Activated naive CD4-positive, alpha-beta T cell treated with Interleukin-2 at 50 U/mL for 16 hours (primary cell): ENCODE results near the gene PRKN.

Experiments used
- DNase-seq: peaks from one replicate; pipeline ENCODE4 v3.0.0-alpha.2; 2020

Gene PRKN

DNA sequence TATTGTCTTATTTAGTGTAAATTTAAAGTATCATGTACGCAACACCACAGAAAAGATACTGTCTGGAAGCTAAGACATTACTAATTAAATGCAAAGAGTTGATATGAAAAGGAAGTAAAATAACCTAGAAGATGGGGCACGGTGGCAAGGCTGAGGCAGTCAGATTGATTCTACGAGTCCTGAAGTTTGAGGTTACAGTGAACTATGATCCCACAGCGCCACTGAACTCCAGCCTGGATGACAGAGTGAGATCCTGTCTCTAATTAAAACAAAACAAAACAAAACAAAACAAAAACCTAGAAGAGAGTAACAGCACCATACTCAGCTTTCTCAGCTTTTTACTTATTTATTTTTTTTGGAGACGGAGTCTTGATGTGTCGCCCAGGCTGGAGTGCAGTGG, 199.0 kb downstream of the PRKN start:
- DNase-seq = no peak

DNA sequence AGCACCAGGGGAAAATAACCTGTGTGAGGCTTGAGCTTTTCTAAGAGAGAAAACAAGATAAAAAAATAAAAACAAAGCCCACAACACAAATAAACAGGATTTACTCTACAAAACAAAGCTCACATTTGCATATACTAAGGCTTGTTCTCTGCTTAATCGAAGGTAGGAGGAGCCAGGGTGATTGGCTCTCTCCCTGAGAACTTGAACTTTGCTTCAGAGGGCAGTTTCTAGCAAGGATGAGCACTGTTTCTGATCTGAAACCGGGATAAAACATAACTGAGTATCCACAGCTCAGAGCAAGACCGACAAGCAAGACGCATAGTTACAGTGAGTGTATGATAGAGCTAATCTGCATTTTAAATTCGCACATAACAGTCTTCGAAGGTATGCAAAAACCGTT, 200.6 kb downstream of the PRKN start:
- DNase-seq = no peak

DNA sequence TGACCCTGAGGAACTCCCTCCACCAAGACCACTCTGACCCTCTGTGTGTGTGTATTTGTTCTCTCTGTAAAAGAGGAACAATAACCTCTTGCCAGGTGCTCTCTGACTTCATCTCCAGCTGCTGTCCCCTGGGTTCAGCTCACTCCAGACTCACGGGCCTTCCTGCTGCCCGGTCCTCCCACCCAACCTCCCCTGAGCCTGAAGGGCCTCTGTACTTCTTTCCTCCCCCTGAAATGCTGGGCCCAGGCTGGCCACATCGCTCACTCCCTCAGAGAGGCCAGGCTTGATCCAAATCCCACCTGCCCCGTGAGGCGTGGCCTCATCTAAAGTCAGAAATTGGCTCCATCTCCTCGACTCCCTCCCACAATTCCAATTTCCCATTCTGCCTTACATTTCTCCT, 202.4 kb downstream of the PRKN start:
- no peak for DNase-seq

DNA sequence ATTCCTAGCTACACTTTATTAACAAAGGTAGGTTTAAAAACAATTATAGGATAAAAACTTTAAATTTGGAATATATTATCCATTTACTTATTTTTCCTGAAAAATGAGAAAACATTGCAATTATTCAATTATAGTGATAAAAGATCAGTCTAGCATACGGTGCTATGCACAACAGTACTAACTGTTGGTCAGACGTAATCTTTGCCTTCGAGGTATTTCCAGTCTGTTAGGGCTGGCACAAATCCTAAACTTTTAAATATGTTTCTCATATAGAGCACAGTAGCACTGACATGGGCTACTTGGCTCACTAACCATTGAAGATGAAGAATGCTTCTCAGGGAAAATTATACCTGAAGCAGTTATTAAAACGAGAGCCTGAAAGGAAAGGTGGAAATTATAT, 214.8 kb downstream of the PRKN start:
- no peak for DNase-seq

DNA sequence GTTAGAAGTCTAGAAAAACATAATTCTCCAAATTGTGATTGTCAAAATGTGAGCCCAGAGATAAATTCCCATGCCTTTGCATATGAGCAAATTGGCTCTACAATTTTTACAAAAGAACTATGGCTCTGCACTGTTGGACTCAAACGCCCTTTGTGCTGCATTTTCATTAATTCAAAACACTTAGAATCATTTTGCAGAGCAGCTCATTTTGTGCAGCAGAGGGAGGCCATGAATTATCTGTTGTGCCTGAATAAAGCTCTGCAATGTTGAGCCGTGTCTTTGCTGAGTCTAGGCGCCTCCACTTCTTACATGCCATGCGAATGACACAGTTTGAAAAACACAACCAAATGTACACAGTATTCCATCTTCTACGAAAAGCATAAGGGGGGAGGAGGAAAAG, 230.2 kb downstream of the PRKN start:
- no peak for DNase-seq

DNA sequence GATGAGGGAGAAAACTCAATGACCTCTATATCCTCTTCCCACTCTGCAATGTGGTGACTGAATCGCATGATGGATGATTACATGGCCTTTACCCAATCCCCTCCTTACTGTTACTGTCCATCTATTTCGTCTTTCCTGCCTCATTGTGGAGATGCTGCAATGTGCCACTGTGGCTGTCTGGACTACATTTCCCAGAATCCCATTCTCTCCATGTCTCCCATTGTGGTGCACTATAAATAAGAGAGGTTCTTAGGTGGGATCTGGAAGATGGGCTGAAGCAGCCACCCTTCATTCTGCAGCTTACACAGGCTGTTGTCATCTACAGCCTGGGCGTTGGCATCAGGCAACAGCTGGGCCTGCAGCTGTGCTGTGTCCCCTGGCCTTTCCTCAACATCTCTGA, 233.6 kb downstream of the PRKN start:
- DNase-seq = no peak

DNA sequence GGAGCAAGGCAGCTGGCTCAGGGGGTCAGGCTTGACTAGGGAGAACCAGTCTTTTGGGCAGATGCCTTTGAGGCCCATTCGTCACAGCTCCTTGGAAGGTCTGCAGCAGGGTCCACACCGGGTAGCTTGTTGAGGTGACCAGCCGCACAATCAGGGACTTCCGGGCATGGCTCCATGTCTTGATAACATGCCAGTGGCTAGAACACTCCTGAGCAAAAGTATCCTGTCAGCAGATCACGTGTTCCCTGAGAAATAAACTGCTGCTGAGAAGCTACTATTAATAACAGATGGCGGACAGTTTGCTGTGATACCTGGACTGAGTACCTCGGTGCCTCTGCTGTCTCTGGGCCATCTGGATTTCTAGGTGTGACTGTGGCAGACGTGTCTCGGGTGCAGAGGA, 235.9 kb downstream of the PRKN start:
- DNase-seq = no peak

DNA sequence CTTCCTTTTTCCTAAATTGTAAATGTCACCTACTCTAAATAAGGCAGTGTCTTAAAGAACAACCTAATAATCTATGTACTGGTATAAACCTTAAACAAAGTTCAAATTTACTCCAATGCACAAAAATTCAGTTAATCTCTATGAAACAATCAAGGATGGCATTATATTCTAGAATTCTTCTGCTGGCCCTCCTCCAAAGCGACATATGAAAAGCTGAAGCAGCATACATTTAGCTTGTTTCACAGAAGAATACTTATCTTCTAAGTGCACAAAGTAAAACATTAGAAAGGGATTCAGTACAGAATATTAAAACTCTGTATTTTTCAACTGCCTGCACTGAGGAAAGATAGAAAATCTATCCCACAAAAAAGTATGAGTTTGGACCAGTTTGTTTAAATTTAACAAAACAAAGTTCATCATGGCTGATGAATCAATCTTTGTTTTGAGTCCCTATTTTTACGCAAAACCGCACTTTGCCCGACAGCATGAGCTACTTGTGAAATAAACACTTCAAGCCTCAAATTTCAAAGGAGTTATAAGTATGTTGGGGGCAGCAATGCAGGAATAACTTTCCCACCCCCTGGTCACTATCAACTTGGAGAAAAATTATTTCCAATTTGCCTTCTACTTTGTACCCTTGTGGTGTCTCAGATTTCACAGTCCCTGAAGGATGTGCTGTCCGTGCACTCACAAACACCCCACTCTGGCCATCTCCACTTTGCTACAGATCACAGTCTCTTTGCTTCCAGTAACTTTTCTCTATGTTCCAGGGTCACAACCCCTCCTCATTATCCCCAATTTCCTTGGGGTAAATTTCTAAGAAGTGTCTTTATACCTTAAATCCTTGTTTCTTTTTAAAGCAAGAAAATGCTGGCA, 238.2 kb downstream of the PRKN start:
- DNase-seq = no peak

DNA sequence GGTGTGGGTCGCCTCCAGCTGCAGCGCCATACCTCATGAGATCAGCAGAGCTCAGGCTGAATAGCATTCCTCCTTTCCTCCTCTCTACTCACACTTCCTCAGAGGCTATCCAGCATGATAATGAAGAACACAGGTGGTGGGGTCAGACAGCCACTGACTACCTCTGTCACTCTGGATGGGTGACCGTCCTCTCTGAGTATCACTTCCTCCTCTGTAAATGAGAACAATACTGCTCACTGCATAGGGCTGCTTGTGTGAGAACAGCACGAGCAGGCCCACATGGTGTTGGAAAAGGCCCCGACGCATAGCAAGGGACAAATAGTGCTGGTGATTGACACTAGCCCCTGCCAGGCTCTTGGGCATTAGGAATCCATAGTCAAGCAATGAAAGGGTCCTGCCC, 239.1 kb downstream of the PRKN start:
- DNase-seq = no peak

DNA sequence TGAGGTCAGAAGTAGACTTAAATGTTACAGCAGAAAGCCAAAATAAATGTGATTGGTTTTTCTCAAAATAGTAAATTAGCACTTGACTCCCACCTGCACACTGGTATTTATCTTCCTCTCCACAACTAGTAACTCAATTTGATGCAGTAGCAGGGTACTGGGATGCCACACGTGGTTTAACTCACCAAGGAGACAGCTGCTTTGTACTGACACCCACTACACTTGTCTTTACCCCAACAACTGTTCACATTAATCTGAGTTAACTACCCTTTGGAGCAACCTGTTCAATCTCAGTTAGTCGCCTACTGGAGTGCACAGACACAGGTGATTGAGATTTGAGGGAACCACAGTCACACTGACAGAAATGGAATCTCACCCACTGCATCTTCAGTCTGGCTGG, 242.1 kb downstream of the PRKN start:
- DNase-seq = no peak

DNA sequence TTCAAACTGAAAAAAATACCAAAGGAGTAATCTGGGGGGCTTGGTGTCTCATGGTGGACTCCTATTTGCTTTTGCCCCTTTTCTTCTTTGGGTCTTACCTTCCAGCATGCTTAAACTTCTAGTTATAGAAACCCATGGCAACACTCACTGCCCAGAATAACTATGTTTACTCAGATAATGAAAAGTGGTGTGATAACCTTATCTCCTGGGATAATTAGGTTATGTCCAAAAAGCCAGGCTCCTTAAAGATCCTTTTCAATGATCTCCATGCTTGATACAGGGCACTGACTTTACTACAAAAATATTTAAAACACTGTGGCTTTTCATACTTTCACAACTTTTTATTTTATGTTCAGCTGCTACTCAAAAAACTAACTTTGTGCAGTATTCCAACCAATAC, 245.6 kb downstream of the PRKN start:
- DNase-seq = no peak

DNA sequence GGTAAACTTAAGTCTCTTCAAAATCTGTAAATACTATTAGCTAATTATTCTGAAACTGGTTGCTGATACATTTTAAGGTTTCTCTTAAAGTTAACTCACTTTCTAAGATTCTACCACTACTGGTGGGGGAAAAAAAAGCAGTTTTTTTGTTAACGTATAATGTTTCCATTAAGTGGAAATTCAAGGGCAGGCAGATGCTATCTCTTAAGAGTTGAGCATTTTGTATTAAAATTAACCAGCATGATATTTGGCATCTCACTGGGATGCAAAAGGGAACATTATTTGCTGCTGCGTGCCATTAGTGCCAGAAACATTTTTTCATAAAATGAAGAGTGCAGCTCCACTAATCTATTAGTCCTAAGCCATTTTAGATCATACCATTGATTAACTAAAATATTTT, 246.2 kb downstream of the PRKN start:
- no peak for DNase-seq

DNA sequence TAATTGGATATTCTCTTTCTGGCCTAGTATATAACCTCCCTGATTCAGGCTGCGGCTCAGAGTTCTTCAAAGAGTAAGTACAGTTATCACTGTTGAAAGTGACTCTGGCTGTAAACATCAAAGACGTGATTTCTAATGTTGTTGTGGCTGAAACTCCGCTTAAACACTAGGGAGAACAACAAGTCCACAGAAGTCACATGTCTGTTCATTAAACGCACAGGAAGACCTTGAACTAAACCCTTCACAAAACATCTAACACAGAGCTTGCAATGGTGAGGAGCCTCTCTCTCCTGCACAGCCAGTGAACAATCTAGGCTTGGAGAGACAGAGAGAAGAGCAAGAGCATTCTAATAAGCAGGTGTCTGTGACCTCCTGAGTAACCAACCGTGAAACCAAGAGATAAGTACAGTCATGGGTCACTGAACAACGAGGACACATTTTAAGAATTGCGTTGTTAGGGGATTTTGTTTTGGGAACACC, 249.3 kb downstream of the PRKN start:
- DNase-seq = no peak

DNA sequence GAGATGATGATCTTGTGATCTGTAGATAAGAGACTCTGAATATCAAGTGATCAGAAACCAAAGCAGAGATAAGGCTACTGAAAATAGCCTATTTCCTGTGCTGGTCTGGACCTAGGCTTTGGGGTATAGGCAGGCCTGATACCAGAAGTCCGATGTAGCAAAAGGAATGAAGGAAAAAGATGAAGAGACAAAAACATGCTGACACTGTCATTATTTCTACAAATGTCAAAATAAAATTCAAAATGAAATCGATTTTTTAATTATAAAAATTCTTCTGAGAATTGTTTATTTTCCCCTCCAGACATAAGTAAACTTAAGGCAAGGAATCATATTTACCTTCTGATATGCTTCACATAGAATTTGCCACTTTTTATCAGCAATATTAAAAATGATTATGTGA, 252.8 kb downstream of the PRKN start:
- no peak for DNase-seq

DNA sequence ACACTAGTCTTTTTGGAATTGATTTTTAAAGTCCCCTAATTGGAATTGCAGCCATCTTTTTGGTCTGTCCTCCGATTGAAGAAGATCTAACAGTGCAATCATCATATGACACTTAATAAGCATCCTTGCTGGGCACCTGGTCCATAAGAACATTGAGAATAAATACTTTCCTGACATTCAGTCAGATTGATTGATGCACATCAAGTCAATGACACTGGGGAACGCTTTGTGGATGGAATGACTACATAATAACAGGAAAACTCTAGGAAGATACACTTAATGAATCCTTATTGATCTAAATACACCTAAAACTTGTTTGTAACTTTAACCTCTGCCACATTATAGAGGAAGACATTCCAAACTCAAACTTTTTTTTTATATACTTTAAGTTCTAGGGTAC, 255.7 kb downstream of the PRKN start:
- no peak for DNase-seq

DNA sequence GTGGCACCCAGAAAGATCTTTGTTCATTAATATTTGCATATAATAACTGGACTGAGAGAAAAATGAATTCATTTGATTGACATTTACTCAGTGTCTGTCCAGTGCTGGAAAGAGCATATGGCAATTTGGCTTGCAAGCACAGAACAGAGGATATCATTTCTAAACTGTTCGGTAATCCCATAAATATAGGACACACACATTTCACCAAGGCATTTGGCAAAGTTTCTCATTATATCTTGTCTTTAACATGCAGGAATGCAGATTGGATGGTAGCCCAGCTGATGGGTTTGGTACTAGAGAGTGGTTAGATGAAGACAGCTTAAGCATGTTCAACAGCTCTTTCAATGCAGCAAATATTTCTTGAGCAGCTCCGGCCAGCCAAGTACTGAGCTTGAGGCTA, 259.2 kb downstream of the PRKN start:
- DNase-seq = no peak

DNA sequence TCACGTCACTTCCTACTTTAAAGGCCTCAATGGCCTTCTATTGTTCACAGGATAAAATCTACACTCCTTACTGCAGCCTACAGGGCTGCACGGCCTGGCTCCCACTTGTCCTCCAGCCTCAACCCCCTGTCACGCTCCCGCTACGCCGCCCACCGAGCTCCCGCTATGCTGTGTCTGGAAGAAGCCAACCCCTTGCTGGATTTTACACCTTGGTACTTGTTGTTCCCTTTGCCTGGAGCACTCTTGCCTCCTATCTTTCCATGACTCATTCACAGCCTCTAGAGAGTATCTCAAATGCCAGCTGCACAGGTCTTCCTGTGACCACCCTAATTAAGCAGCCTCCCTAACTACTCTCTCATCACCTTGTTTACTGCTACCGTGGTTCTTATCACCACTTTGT, 259.9 kb downstream of the PRKN start:
- no peak for DNase-seq

DNA sequence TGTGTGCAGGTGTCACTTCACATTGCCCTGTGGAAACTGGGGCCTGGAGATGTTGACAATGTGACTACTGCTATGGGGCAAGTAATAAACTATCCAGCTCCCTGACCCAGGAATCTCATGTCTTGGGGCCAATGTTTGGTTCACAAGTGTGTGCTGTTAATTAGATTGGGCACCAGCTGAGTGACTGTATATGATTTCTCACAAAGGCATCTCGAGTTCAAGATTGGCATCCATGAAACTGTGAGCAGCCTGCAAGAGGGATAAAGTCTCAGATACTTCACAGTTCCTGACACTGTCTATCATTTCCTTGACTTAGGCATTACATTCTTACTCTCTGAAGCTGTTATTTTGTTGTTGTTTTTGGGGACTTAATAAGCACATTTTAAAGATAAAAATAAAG, 264.0 kb downstream of the PRKN start:
- DNase-seq = no peak

DNA sequence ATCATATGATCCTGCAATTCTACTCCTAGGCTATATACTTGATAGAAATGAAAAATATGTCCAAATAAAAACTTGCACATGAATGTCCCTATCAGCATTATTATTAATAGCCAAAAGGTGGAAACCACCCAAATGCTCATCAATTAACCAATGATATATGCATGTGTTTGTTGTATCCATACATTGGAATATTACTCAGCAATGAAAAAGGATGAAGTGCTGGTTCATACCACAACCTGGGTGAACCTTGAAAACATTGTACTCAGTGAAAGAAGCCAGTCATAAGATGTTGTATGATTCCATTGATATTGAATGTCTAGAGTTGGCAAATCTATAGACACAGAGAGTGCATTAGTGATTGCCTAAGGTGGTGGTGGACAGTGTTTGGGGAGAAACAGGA, 267.6 kb downstream of the PRKN start:
- DNase-seq = no peak

DNA sequence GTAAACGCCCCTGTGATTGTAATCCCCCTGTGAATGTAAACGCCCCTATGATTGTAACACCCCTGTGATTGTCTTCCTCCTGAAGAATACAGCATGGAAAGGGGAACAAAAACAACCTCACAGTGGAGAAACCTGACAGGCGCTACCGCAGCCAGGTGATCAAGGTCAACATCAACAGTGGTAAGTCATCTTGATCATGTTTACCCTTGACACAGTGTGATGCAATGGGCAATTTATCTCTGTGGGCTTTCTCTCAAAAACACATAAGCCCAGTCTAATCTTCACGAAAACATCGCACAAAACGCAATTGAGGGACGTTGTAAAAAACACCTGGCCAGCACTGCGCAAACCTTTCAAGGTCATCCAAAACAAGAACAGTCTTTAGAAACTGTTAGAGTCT, 277.2 kb downstream of the PRKN start:
- DNase-seq = no peak

DNA sequence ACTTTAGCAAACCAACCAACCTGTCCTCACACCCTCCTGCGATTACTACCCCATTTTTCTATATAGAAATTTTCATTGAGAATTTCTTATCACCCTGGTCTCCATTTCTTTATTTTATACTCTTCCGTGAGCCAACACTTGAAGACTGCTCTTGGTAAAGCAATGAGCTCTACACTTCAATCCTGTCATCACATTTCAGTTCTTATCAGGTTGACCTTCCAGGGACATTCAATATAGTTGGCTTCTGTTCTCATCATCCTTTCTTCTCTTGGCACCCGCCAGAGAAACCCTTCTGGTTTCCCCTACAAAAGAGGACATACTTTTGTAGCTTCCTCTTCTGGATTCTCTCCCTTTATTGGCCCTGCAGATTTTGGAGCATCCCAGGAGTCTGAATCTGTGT, 279.3 kb downstream of the PRKN start:
- no peak for DNase-seq

DNA sequence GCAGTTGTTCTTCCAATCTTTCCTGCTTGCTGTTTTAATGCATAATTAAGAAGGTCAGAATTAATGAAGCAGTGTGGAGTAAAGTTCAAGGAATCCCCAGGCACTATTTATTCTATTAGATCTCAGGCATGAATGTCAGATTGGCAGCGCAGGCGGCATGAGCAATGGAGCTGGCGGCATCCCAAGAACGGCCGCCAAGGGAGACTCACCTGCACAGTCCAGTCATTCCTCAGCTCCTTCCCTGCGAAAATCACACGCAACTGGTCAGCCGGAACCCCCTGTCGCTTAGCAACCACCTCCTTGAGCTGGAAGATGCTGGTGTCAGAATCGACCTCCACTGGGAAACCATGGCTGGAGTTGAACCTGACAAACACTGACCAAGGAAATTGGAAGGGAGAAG, 284.5 kb downstream of the PRKN start:
- DNase-seq = no peak

DNA sequence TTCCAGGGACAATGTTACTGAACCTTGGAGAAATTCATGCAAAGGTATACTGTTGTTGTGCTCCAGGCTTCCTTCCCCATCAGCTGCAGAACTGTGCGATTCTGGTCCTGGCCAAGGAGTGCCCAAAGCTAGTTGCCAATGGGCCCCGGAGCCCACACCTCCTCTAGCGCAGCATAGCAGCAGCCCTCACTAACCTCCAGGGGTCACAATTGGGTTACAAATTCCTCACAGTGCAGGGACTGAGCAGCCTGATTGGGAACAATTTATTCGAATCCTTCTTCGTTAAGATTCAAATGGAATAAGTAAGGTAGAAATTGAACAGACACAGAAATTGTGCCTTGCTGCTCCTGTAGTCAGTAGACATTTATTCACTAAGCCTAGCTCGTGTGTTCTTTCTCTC, 284.9 kb downstream of the PRKN start:
- DNase-seq = no peak

DNA sequence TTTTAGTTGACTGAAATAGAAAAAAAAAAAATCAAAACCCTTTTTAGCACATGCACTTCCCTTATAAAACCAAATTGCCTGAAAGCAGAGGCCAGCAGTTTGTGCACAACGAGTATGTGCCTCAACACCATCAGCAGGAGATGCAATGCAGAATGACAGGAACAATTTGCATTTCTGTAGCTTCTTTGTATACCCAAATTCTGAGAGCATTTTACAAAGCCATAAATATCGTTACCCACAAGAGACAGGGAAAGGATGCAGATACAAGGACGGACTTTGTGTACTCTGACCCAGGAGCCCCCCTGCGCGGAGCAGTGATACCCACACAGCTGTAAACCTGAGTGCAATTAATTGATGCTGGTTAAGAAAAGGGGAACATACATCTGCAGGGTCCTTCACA, 285.6 kb downstream of the PRKN start:
- no peak for DNase-seq

DNA sequence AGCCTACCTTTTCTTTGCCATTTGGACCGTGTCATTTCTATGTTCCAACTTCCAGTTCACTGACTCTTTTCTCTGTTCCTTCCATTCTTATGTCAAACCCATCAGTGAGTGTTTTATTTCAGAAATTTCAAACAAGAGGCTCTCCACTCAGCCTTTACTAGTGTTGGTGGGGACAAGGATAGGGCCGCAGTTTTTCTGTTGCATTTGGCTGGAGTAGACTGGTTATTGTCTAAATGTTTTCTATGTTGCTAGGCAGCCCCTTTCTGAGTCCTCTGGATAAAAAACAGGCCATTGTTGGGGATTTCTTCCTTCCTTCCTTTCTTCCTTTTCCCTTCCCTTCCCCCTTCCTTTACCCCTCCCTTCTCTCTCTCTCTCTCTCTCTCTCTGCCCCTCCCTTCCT, 288.6 kb downstream of the PRKN start:
- DNase-seq = no peak
